Upper lobe of left lung (tissue), 6 donors: ENCODE results near the gene MISP. TPM values are rescaled to one million over a fixed set of nuclear protein-coding genes. Genes with fewer than 3 reads are reported as not detected.
A peak's percentile ranks its signal among the peaks of the same experiment; 100 is the strongest.

ENCODE experiments used
- ATAC-seq, 2 donors: fragments of 200-7000 bp; cut with Tn5 transposase; one replicate each; pipeline ENCODE4 v1.9.1; 2022; ENCODE audit warnings: mild to moderate bottlenecking in 2 of 2, moderate library complexity in 2 of 2; ENCODE audit not compliant: low FRiP score in 2 of 2
- DNase-seq, 2 donors: peaks; one replicate each; pipeline ENCODE4 v3.0.0-alpha.2; 2019 to 2020
- H3K27ac ChIP-seq, 4 donors: fragments of 200-600 bp; sonication (generic); one replicate each; pipeline ENCODE4 v1.5.1; 2016 to 2019
- H3K27me3 ChIP-seq, 4 donors: fragments of 200-600 bp; sonication (generic); one replicate each; pipeline ENCODE4 v1.5.1; 2017 to 2019
- H3K36me3 ChIP-seq, 4 donors: fragments of 200-600 bp; sonication (generic); one replicate each; pipeline ENCODE4 v1.5.1; 2016 to 2019
- H3K4me1 ChIP-seq, 4 donors: fragments of 200-600 bp; sonication (generic); one replicate each; pipeline ENCODE4 v1.5.1; 2018 to 2019
- H3K4me3 ChIP-seq, 4 donors: fragments of 200-600 bp; sonication (generic); one replicate each; pipeline ENCODE4 v1.5.1; 2017 to 2019; ENCODE audit warnings: mild to moderate bottlenecking in 2 of 4, moderate library complexity in 1 of 4
- H3K9me3 ChIP-seq, 4 donors: fragments of 200-600 bp; sonication (generic); one replicate each; pipeline ENCODE4 v1.5.1; 2018 to 2019
- EP300 ChIP-seq, 4 donors: sonication (generic); formaldehyde crosslinking; IDR thresholded peaks; one replicate each; pipeline ENCODE4 v1.5.1; 2017; ENCODE audit warnings: antibody characterized with exemption in 4 of 4, control low read depth in 2 of 4
- POLR2A ChIP-seq, 4 donors: fragments of 450-650 bp; IDR thresholded peaks; one replicate each; pipeline ENCODE4 v1.5.1; 2016 to 2017; ENCODE audit warnings: antibody characterized with exemption in 4 of 4, mild to moderate bottlenecking in 2 of 4
- POLR2AphosphoS5 ChIP-seq, 2 donors: sonication (generic); formaldehyde crosslinking; IDR thresholded peaks; one replicate each; pipeline ENCODE4 v1.5.1; 2017; ENCODE audit warnings: antibody characterized with exemption in 2 of 2
- WGBS, 2 donors: methylation state at CpG; one replicate each; pipeline ENCODE4 v1.1.5; 2017 to 2018; 5-methylcytosine and 5-hydroxymethylcytosine counted together
- total RNA-seq, 6 donors: library from RNA; depleted of rRNA in 4 of 6; stranded (reverse); fragments of >200 nt in 4 of 6; gene quantifications; one replicate each; pipeline versions ENCODE4 v1.1.0 to v1.2.1, GENCODE V29; 2016 to 2021
- TF ChIP-seq, protein P1 (sequence below), 6 experiments: fragments of 450-650 bp in 4 of 6; fragments of 200-600 bp in 2 of 6; sonication (generic) in 2 of 6; IDR thresholded peaks; one replicate each; pipeline ENCODE4 v1.5.1; 2016 to 2019; ENCODE audit warnings: antibody characterized with exemption in 6 of 6
- donor health status: DM: no; HTN: no; CAD: no; lungs with moderate emphysema.
- donor health status: DM: no; HTN: yes; CAD: no; lungs with severe emphysema.

Gene MISP
- total RNA-seq, 6 donors from 2014 or later, result 22.5 to 51.5 (median 37.5) TPM

GRCh38 chr19:729965-730668, 20.8 kb upstream of the MISP start:
- DNase-seq, result peak in 1 of 2 donors; percentile 56
- peaks cover 8 to 22% (median 12%) of the 10 kb centered on the region in 4 donors for H3K4me1 ChIP-seq
- ATAC-seq, result no peak
- TF ChIP-seq, protein P1, sequence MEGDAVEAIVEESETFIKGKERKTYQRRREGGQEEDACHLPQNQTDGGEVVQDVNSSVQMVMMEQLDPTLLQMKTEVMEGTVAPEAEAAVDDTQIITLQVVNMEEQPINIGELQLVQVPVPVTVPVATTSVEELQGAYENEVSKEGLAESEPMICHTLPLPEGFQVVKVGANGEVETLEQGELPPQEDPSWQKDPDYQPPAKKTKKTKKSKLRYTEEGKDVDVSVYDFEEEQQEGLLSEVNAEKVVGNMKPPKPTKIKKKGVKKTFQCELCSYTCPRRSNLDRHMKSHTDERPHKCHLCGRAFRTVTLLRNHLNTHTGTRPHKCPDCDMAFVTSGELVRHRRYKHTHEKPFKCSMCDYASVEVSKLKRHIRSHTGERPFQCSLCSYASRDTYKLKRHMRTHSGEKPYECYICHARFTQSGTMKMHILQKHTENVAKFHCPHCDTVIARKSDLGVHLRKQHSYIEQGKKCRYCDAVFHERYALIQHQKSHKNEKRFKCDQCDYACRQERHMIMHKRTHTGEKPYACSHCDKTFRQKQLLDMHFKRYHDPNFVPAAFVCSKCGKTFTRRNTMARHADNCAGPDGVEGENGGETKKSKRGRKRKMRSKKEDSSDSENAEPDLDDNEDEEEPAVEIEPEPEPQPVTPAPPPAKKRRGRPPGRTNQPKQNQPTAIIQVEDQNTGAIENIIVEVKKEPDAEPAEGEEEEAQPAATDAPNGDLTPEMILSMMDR (IDR thresholded peaks at IDR 0.05), result no peak
- no peak for TF ChIP-seq EP300 (IDR thresholded peaks at IDR 0.05)
- no peak for TF ChIP-seq POLR2A (IDR thresholded peaks at IDR 0.05)
- H3K27me3 ChIP-seq, result no peaks in the 10 kb centered on the region
- no peaks in the 10 kb centered on the region for H3K9me3 ChIP-seq
- H3K36me3 ChIP-seq, result peaks cover 0 to 17% (median 0%) of the 10 kb centered on the region in 4 donors
- no peak overlapping the region for H3K4me3 ChIP-seq
- H3K27ac ChIP-seq, result peak overlapping the region in 1 of 4 donors; percentile 34
- WGBS, 2 donors, result 75 to 81% methylated on average over 12 to 14 of the region's 14 CpGs

DNA sequence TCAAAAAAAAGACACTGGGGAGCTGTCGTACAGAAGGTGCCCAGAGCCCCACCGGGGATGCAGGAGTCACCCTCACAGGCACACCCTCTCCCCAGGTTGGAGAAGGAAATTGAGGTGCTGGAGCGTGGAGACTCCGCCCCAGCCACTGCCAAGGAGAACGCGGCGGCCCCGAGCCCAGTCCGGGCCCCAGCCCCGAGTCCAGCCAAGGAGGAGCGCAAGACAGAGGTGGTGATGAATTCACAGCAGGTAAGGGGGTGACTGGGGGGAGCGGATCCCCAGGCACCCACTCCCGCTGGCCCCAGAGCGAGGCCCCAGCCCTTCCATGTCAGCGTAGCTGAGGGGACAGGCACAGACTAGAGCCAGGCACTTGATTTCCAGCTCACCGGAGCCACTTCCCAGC, 19.9 kb upstream of the MISP start:
- no peak for ATAC-seq
- Histone ChIP-seq H3K27me3 (no peaks in the 10 kb centered on the region), H3K9me3 (no peaks in the 10 kb centered on the region), H3K36me3 (peaks cover 0 to 19% (median 0%) of the 10 kb centered on the region in 4 donors), H3K27ac (no peak overlapping the region), H3K4me1 (peaks cover 8 to 22% (median 12%) of the 10 kb centered on the region in 4 donors), H3K4me3 (no peak overlapping the region)
- DNase-seq, result peak in 1 of 2 donors; percentile 61
- WGBS, 2 donors, result 90 to 94% methylated on average over 8 to 14 of the region's 16 CpGs
- TF ChIP-seq EP300 (IDR thresholded peaks at IDR 0.05) (no peak), POLR2A (IDR thresholded peaks at IDR 0.05) (no peak), POLR2AphosphoS5 (IDR thresholded peaks at IDR 0.05) (no peak)
- TF ChIP-seq, protein P1 (IDR thresholded peaks at IDR 0.05), result no peak

DNA sequence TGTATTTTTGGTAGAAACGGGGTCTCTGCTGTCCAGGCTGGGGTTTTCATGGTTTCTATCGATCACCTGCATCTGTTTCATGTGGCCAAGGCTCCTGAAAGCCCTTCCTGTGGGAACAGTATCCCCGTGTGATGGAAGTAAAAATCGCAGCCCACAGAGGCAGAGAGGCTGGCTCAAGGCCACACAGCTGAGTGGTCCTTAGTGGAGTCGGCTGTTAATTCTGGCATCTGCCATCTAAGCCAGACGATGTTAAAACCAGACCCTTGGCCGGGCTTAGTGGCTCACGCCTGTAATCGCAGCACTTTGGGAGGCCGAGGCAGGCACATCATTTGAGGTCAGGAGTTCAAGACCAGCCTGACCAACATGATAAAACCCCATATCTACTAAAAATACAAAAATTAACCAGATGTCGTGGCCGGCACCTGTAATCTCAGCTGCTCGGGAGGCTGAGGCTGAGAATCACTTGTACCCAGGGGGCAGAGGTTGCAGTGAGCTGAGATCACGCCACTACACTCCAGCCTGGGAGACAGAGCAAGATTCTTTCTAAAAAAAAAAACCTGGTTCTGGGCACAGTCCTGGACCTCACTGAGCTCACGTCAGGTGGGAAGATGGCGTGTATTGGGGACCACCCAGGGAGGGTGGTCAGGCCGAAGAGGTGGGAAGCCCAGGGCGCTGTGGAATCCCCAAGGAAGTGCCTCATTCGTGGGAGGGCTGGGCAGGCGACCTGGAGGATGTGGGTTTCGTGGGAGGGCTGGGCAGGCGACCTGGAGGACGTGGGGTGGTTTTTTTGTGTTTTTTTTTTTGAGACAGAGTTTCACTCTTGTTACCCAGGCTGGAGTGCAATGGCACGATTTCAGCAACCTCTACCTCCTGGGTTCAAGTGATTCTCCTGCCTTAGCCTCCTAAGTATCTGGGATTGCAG, 18.5 kb upstream of the MISP start:
- DNase-seq, result no peak
- Histone ChIP-seq H3K36me3 (peaks cover 0 to 17% (median 0%) of the 10 kb centered on the region in 4 donors), H3K27ac (no peak overlapping the region), H3K9me3 (no peaks in the 10 kb centered on the region), H3K4me1 (peaks cover 6 to 20% (median 11%) of the 10 kb centered on the region in 4 donors), H3K27me3 (no peaks in the 10 kb centered on the region), H3K4me3 (no peak overlapping the region)
- WGBS, 2 donors, result 69 to 82% methylated on average over 24 of the region's 24 CpGs
- TF ChIP-seq EP300 (IDR thresholded peaks at IDR 0.05) (no peak), POLR2AphosphoS5 (IDR thresholded peaks at IDR 0.05) (no peak), POLR2A (IDR thresholded peaks at IDR 0.05) (no peak)
- TF ChIP-seq, protein P1 (IDR thresholded peaks at IDR 0.05), result no peak
- no peak for ATAC-seq

GRCh38 chr19:734716-735115, 16.2 kb upstream of the MISP start:
- TF ChIP-seq POLR2A (IDR thresholded peaks at IDR 0.05), result no peak
- TF ChIP-seq EP300 (IDR thresholded peaks at IDR 0.05), result no peak
- TF ChIP-seq, protein P1 (IDR thresholded peaks at IDR 0.05), result no peak
- TF ChIP-seq POLR2AphosphoS5 (IDR thresholded peaks at IDR 0.05), result no peak
- Histone ChIP-seq H3K4me3 (no peak overlapping the region), H3K27ac (no peak overlapping the region), H3K27me3 (no peaks in the 10 kb centered on the region), H3K4me1 (peaks cover 0 to 7% (median 0%) of the 10 kb centered on the region in 4 donors), H3K36me3 (peaks cover 0 to 15% (median 0%) of the 10 kb centered on the region in 4 donors), H3K9me3 (no peaks in the 10 kb centered on the region)
- WGBS, 2 donors, result 91 to 92% methylated on average over 9 to 13 of the region's 13 CpGs
- DNase-seq, result no peak
- no peak for ATAC-seq
